ENCODE results near the gene B3GNT3. TPM values are rescaled to one million over a fixed set of nuclear protein-coding genes. Genes with fewer than 3 reads are reported as not detected.

Gene B3GNT3
- total RNA-seq, 6 experiments from 2014 or later: not detected

- Mint-ChIP-seq H3K27ac (no peak overlapping the region), H3K4me1 (ENCODE audit: low read depth) (no peaks in the 10 kb centered on the region), H3K4me3 (no peak overlapping the region), H3K9me3 (no peaks in the 10 kb centered on the region), H3K27me3 (ENCODE audit: insufficient read depth) (peaks cover 27% of the 10 kb centered on the region), H3K36me3 (ENCODE audit: low read depth) (no peaks in the 10 kb centered on the region)
- DNase-seq: no peak
- TF ChIP-seq, protein P1, sequence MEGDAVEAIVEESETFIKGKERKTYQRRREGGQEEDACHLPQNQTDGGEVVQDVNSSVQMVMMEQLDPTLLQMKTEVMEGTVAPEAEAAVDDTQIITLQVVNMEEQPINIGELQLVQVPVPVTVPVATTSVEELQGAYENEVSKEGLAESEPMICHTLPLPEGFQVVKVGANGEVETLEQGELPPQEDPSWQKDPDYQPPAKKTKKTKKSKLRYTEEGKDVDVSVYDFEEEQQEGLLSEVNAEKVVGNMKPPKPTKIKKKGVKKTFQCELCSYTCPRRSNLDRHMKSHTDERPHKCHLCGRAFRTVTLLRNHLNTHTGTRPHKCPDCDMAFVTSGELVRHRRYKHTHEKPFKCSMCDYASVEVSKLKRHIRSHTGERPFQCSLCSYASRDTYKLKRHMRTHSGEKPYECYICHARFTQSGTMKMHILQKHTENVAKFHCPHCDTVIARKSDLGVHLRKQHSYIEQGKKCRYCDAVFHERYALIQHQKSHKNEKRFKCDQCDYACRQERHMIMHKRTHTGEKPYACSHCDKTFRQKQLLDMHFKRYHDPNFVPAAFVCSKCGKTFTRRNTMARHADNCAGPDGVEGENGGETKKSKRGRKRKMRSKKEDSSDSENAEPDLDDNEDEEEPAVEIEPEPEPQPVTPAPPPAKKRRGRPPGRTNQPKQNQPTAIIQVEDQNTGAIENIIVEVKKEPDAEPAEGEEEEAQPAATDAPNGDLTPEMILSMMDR (IDR thresholded peaks at IDR 0.05): no peak
Observed at GRCh38 chr19:17826508-17827056, 31.6 kb downstream of the B3GNT3 start.

DNA sequence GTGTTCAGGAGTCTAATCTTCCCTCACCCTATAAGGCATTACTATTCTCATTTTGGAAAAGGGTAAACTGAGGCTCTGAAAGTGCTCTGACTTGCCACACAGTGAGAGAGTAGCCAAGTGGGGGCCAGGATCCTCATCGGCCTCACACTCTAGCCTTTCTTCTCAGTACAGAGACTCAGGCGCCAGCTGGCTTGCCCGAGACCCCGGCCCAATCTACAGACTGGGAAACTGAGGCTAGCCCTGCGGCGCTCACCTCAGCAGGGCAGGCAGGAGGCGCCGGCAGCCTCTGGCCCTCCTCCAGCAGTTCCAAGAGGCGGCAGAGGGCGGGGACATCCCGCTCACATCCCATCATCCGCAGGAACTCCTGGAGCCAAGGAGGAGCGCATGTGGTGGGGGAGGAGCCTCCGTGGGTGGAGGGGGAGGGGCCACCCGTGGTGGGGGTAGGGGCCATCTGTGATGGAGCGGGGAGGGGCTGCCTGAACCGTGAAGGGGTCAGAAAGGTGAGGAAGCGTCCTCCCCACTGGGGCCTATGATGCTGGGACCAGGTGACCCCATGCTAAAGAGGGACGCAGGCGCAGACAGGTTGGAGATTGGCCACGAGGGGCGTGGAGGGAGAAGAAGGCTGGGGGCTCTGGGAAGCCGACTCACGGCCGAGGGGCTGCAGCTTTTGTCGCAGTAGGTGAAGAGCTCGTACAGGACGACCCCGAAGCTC lies 35.1 kb downstream of the B3GNT3 start:
- Mint-ChIP-seq H3K27ac (no peak overlapping the region), H3K9me3 (no peaks in the 10 kb centered on the region), H3K27me3 (ENCODE audit: insufficient read depth) (peaks cover 15% of the 10 kb centered on the region), H3K4me1 (ENCODE audit: low read depth) (no peaks in the 10 kb centered on the region), H3K36me3 (ENCODE audit: low read depth) (no peaks in the 10 kb centered on the region), H3K4me3 (no peak overlapping the region)
- no peak for DNase-seq
- TF ChIP-seq, protein P1 (IDR thresholded peaks at IDR 0.05): no peak

- Mint-ChIP-seq H3K27me3 (ENCODE audit: insufficient read depth) (peaks cover 12% of the 10 kb centered on the region), H3K4me1 (ENCODE audit: low read depth) (no peaks in the 10 kb centered on the region), H3K9me3 (no peaks in the 10 kb centered on the region), H3K4me3 (no peak overlapping the region), H3K27ac (no peak overlapping the region), H3K36me3 (ENCODE audit: low read depth) (no peaks in the 10 kb centered on the region)
- peak; percentile 5 for DNase-seq
- TF ChIP-seq, protein P1 (IDR thresholded peaks at IDR 0.05): no peak
Observed at GRCh38 chr19:17830567-17831418, 35.9 kb downstream of the B3GNT3 start.

GRCh38 chr19:17831419-17831888 lies 36.5 kb downstream of the B3GNT3 start:
- no peak for DNase-seq
- no peaks in the 10 kb centered on the region for H3K9me3 Mint-ChIP-seq
- peaks cover 14% of the 10 kb centered on the region for H3K27me3 Mint-ChIP-seq (ENCODE audit: insufficient read depth)
- H3K4me1 Mint-ChIP-seq (ENCODE audit: low read depth): no peaks in the 10 kb centered on the region
- no peak overlapping the region for H3K4me3 Mint-ChIP-seq
- H3K36me3 Mint-ChIP-seq (ENCODE audit: low read depth): no peaks in the 10 kb centered on the region
- TF ChIP-seq, protein P1 (IDR thresholded peaks at IDR 0.05): no peak
- H3K27ac Mint-ChIP-seq: no peak overlapping the region

DNA sequence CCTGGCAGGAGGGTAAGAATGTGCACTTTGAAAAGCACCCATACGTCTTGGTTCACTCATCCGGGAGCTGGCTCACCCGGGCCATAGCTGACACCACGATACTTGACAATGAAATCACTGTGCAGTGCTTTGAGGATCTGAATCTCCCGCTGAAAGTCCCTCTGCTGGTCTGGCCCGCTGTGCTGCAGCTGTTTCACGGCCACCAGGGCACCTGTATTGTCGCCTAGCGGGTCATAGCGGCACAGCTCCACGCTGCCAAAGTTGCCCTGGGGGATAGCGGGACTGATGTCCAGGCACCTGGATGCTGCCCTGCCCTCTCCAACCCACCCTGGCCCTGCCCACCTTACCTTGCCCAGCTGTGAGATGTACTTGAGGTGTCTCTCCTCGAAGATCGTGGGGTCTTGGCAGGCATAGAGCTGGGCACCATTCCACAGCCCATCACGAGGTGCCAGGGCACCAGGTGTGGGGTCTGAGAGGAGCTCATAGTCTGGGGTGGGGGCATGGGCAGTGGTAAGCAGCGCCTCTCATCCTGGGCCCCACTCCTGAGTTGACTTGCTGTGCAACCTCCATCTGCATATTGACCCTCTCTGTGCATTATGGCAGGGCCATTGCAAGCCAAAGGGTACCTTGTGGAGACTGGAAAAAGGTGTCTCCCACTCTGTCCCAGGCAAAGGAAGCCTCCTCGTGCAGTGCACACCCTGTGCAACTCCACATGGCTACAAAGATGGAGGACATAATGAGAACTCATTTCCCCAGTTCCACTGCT lies 37.7 kb downstream of the B3GNT3 start:
- no peak for DNase-seq
- TF ChIP-seq, protein P1 (IDR thresholded peaks at IDR 0.05): no peak
- H3K4me1 Mint-ChIP-seq (ENCODE audit: low read depth): no peaks in the 10 kb centered on the region
- no peaks in the 10 kb centered on the region for H3K36me3 Mint-ChIP-seq (ENCODE audit: low read depth)
- peaks cover 14% of the 10 kb centered on the region for H3K27me3 Mint-ChIP-seq (ENCODE audit: insufficient read depth)
- no peak overlapping the region for H3K4me3 Mint-ChIP-seq
- no peak overlapping the region for H3K27ac Mint-ChIP-seq
- no peaks in the 10 kb centered on the region for H3K9me3 Mint-ChIP-seq

Measured in HFFc6 (cell line).